ENCODE results near the gene ADM5. TPM values are rescaled to one million over a fixed set of nuclear protein-coding genes. Genes with fewer than 3 reads are reported as not detected.

Gene ADM5
- total RNA-seq, 1 donor from 2014 or later, result 0.52 TPM

DNA sequence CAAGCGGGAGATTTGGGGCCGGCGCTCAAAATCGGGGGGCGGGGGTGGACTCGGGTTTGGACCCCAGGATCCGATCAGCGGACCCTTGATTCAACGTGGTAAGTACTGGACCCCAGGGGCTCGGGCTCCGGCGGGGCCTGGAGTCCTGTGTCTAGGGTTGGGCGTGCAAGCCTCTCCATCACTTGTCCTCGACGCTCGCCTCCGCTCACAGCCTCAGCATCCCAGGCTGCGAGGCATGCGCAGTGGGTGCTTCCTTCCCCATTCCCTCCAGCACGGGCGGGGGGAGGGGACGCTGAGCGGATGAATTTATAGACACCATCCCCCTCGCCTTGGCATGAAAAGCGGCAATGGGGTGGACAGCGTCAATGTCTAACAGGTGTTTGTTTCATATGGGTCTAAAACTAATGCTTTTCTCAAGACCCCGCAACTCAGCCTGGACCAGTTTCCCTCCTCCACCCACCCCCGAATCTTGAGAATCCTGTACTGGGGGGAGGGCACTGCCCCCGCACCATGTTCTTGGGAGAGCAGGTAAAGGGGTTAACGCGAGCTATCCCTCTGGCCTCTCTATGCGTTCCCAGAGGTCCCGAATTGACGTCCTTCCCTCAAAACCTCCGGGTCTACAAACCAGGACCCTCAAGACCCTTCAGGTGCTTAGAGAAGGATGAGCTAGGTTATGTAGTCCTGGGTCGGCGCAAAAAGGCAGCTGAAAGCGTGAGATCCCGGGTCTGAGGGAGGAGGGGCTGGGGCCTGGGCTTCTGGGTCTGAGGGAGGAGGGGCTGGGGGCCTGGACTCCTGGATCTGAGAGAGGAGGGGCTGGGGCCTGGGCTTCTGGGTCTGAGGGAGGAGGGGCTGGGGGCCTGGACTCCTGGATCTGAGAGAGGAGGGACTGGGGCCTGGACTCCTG, 2.1 kb downstream of the ADM5 start:
- no peak for DNase-seq (ENCODE audit: low spot score)
- Mint-ChIP-seq H3K4me1 (ENCODE audit: low read depth) (peaks cover 28% of the 10 kb centered on the region), H3K4me3 (ENCODE audit: unreplicated experiment) (peak overlapping the region; percentile 90), H3K27ac (ENCODE audit: unreplicated experiment) (peak overlapping the region; percentile 83), H3K36me3 (ENCODE audit: low read depth) (peaks cover 4% of the 10 kb centered on the region), H3K9me3 (ENCODE audit: low read depth) (no peaks in the 10 kb centered on the region), H3K27me3 (ENCODE audit: low read depth) (no peaks in the 10 kb centered on the region)
- TF ChIP-seq, protein P1, sequence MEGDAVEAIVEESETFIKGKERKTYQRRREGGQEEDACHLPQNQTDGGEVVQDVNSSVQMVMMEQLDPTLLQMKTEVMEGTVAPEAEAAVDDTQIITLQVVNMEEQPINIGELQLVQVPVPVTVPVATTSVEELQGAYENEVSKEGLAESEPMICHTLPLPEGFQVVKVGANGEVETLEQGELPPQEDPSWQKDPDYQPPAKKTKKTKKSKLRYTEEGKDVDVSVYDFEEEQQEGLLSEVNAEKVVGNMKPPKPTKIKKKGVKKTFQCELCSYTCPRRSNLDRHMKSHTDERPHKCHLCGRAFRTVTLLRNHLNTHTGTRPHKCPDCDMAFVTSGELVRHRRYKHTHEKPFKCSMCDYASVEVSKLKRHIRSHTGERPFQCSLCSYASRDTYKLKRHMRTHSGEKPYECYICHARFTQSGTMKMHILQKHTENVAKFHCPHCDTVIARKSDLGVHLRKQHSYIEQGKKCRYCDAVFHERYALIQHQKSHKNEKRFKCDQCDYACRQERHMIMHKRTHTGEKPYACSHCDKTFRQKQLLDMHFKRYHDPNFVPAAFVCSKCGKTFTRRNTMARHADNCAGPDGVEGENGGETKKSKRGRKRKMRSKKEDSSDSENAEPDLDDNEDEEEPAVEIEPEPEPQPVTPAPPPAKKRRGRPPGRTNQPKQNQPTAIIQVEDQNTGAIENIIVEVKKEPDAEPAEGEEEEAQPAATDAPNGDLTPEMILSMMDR (IDR thresholded peaks at IDR 0.05), result no peak

DNA sequence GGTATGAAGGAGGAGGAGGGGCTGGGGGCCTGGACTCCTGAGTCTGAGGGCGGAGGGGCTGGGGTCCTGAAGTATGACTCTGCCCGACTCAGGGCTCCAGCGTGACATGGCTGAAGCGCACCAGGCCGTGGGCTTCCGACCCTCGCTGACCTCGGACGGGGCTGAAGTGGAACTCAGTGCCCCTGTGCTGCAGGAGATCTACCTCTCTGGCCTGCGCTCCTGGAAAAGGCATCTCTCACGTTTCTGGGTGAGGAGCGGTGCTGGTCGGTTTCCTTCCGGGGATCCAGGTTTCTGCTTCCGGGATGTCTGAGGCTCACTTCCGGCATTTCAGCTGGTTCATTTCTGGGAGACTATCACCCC, 2.7 kb downstream of the ADM5 start:
- Mint-ChIP-seq H3K4me1 (ENCODE audit: low read depth) (peaks cover 28% of the 10 kb centered on the region), H3K27me3 (ENCODE audit: low read depth) (no peaks in the 10 kb centered on the region), H3K36me3 (ENCODE audit: low read depth) (peaks cover 4% of the 10 kb centered on the region), H3K9me3 (ENCODE audit: low read depth) (no peaks in the 10 kb centered on the region), H3K4me3 (ENCODE audit: unreplicated experiment) (peak overlapping the region; percentile 36), H3K27ac (ENCODE audit: unreplicated experiment) (no peak overlapping the region)
- DNase-seq (ENCODE audit: low spot score), result no peak
- TF ChIP-seq, protein P1 (IDR thresholded peaks at IDR 0.05), result no peak

DNA sequence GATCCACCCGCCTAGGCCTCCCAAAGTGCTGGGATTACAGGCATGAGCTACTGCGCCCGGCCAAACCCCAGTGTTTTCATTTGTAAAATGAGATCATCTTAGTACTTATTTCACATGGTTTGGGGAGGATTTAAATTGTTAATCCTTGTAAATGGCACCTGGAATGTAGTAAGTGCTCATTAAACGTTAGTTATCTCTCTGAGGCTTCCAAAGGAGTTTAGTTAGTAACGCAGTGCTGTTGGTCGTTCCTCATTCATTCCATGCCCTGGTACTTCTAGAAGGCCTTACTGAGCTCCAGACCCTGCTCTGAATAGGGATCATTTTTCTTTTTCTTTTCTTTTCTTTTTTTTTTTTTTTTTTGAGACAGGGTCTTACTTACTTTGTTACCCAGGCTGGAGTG, 6.7 kb downstream of the ADM5 start:
- H3K4me1 Mint-ChIP-seq (ENCODE audit: low read depth), result peaks cover 12% of the 10 kb centered on the region
- H3K9me3 Mint-ChIP-seq (ENCODE audit: low read depth), result no peaks in the 10 kb centered on the region
- H3K27me3 Mint-ChIP-seq (ENCODE audit: low read depth), result no peaks in the 10 kb centered on the region
- no peak overlapping the region for H3K4me3 Mint-ChIP-seq (ENCODE audit: unreplicated experiment)
- TF ChIP-seq, protein P1 (IDR thresholded peaks at IDR 0.05), result no peak
- H3K27ac Mint-ChIP-seq (ENCODE audit: unreplicated experiment), result no peak overlapping the region
- H3K36me3 Mint-ChIP-seq (ENCODE audit: low read depth), result peaks cover 2% of the 10 kb centered on the region
- no peak for DNase-seq (ENCODE audit: low spot score)

DNA sequence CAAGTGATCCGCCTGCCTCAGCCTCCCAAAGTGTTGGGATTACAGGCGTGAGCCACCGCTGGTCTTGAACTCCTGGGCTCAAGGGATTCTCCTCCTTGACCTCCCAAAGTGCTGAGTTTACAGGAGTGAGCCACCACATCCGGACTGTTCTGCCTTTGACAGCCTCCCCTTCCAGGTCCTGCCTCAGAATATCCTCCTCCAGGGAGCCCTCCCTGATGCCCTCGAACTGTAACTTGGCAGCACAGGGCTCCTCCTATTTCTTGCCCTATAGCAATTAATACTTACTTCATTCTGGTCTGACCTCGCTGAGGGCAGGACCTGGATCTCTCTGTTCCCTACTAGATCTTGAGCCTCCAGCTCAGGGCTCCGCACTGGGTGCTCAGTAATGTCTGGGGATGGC, 7.5 kb downstream of the ADM5 start:
- Mint-ChIP-seq H3K27ac (ENCODE audit: unreplicated experiment) (no peak overlapping the region), H3K4me3 (ENCODE audit: unreplicated experiment) (no peak overlapping the region), H3K4me1 (ENCODE audit: low read depth) (peaks cover 6% of the 10 kb centered on the region), H3K9me3 (ENCODE audit: low read depth) (no peaks in the 10 kb centered on the region), H3K27me3 (ENCODE audit: low read depth) (no peaks in the 10 kb centered on the region), H3K36me3 (ENCODE audit: low read depth) (peaks cover 2% of the 10 kb centered on the region)
- no peak for DNase-seq (ENCODE audit: low spot score)
- TF ChIP-seq, protein P1 (IDR thresholded peaks at IDR 0.05), result no peak

DNA sequence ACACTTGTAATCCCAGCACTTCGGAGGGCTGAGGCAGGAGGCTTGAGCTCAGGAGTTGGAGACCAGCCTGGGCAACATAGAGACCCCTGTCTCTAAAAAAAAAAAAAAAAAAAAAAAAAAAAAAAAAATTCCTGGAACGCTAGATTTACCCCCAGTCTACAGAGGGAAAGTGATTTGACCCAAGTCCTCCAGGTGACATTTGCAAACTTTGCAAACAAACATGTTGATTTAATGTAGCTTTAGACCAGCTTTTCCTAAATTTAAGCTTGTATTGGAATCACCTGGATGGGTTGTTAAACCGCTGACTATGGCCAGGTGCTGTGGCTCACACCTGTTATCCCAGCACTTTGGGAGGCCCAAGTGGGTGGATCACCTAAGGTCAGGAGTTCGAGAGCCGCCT, 10.0 kb downstream of the ADM5 start:
- H3K4me3 Mint-ChIP-seq (ENCODE audit: unreplicated experiment), result no peak overlapping the region
- no peak for DNase-seq (ENCODE audit: low spot score)

More for the DNA sequence above, 10.0 kb downstream of the ADM5 start:
- H3K9me3 Mint-ChIP-seq (ENCODE audit: low read depth), result no peaks in the 10 kb centered on the region
- no peak overlapping the region for H3K27ac Mint-ChIP-seq (ENCODE audit: unreplicated experiment)
- no peaks in the 10 kb centered on the region for H3K27me3 Mint-ChIP-seq (ENCODE audit: low read depth)
- peaks cover 4% of the 10 kb centered on the region for H3K36me3 Mint-ChIP-seq (ENCODE audit: low read depth)
- TF ChIP-seq, protein P1 (IDR thresholded peaks at IDR 0.05), result no peak
- H3K4me1 Mint-ChIP-seq (ENCODE audit: low read depth), result no peaks in the 10 kb centered on the region
